Measurements from ENCODE around the gene CYP2W1. TPM values are rescaled to one million over a fixed set of nuclear protein-coding genes. Genes with fewer than 3 reads are reported as not detected.

The CYP2W1 gene
- polyA plus RNA-seq, 3 donors from 2014 or later: not detected

Other genes with a start within 250 kb of the CYP2W1 start
- gene SUN1, start 150.7 kb upstream of the CYP2W1 start, polyA plus RNA-seq: 10 to 100 TPM; 19.3 to 31.5 (median 19.8) TPM
- gene GET4, start 106.6 kb upstream of the CYP2W1 start, polyA plus RNA-seq: 10 to 100 TPM; 25.3 to 35.6 (median 25.5) TPM
- 10 to 100 TPM; 49.7 to 72.1 (median 55.1) TPM for gene ADAP1, start 28.5 kb upstream of the CYP2W1 start, polyA plus RNA-seq
- gene COX19, start 7.6 kb upstream of the CYP2W1 start, polyA plus RNA-seq: 10 to 100 TPM; 12.7 to 24.0 (median 18.1) TPM
- gene GPR146, start 61.4 kb downstream of the CYP2W1 start, polyA plus RNA-seq: 1 to 10 TPM in 2 of 3 donors, not detected in 1; 1.1 to 1.9 TPM
- gene GPER1, start 104.9 kb downstream of the CYP2W1 start, polyA plus RNA-seq: under 1 TPM in 2 of 3 donors, not detected in 1; 0.14 to 0.31 TPM
- gene ZFAND2A, start 177.0 kb downstream of the CYP2W1 start, polyA plus RNA-seq: 100 to 1,000 TPM in 2 of 3 donors, 10 to 100 TPM in 1; 68.0 to 134 (median 114) TPM
- not detected for gene UNCX, start 249.7 kb downstream of the CYP2W1 start, polyA plus RNA-seq